ENCODE results near the gene MTNR1B. TPM values are rescaled to one million over a fixed set of nuclear protein-coding genes. Genes with fewer than 3 reads are reported as not detected.

MTNR1B gene
- total RNA-seq (ENCODE audit: unreplicated experiment) = not detected
- long read RNA-seq = 0 reads

GRCh38 chr11:92969634-92970347 is at the start of gene MTNR1B:
MTNR1B (plus strand) TSS chr11:92969651; CDS start chr11:92969726, 75 bp downstream.
- Mint-ChIP-seq H3K4me1 (ENCODE audit: unreplicated experiment) (peaks cover 5% of the 10 kb centered on the region), H3K27me3 (ENCODE audit: unreplicated experiment) (peaks cover 29% of the 10 kb centered on the region), H3K36me3 (ENCODE audit: low read depth, unreplicated experiment) (peaks cover 3% of the 10 kb centered on the region), H3K9me3 (ENCODE audit: unreplicated experiment) (no peaks in the 10 kb centered on the region), H3K4me3 (ENCODE audit: unreplicated experiment) (peak within 1 kb of the TSS; percentile 70), H3K27ac (ENCODE audit: unreplicated experiment) (no peak within 1 kb of the TSS)
- peak; percentile 8 for DNase-seq (ENCODE audit: low spot score)
- TF ChIP-seq CTCF (IDR thresholded peaks at IDR 0.05; ENCODE audit: unreplicated experiment) = no peak

GRCh38 chr11:92920331-92920730 is 49.1 kb upstream of the MTNR1B start:
- peaks cover 1% of the 10 kb centered on the region for H3K27me3 Mint-ChIP-seq (ENCODE audit: unreplicated experiment)
- H3K4me1 Mint-ChIP-seq (ENCODE audit: unreplicated experiment) = peaks cover 6% of the 10 kb centered on the region
- H3K36me3 Mint-ChIP-seq (ENCODE audit: low read depth, unreplicated experiment) = peaks cover 10% of the 10 kb centered on the region
- H3K4me3 Mint-ChIP-seq (ENCODE audit: unreplicated experiment) = no peak overlapping the region
- H3K27ac Mint-ChIP-seq (ENCODE audit: unreplicated experiment) = no peak overlapping the region
- peaks cover 5% of the 10 kb centered on the region for H3K9me3 Mint-ChIP-seq (ENCODE audit: unreplicated experiment)
- no peak for DNase-seq (ENCODE audit: low spot score)
- TF ChIP-seq CTCF (IDR thresholded peaks at IDR 0.05; ENCODE audit: unreplicated experiment) = no peak

- Mint-ChIP-seq H3K27ac (ENCODE audit: unreplicated experiment) (no peak overlapping the region), H3K4me1 (ENCODE audit: unreplicated experiment) (peaks cover 6% of the 10 kb centered on the region), H3K27me3 (ENCODE audit: unreplicated experiment) (peaks cover 1% of the 10 kb centered on the region), H3K9me3 (ENCODE audit: unreplicated experiment) (peaks cover 12% of the 10 kb centered on the region), H3K4me3 (ENCODE audit: unreplicated experiment) (no peak overlapping the region), H3K36me3 (ENCODE audit: low read depth, unreplicated experiment) (peaks cover 14% of the 10 kb centered on the region)
- DNase-seq (ENCODE audit: low spot score) = no peak
- no peak for TF ChIP-seq CTCF (IDR thresholded peaks at IDR 0.05; ENCODE audit: unreplicated experiment)
Measured at GRCh38 chr11:92922731-92923130, 46.7 kb upstream of the MTNR1B start.

GRCh38 chr11:92929246-92929645 is 40.2 kb upstream of the MTNR1B start:
- no peak for TF ChIP-seq CTCF (IDR thresholded peaks at IDR 0.05; ENCODE audit: unreplicated experiment)
- peaks cover 10% of the 10 kb centered on the region for H3K36me3 Mint-ChIP-seq (ENCODE audit: low read depth, unreplicated experiment)
- no peak overlapping the region for H3K27ac Mint-ChIP-seq (ENCODE audit: unreplicated experiment)
- no peaks in the 10 kb centered on the region for H3K4me1 Mint-ChIP-seq (ENCODE audit: unreplicated experiment)
- peaks cover 12% of the 10 kb centered on the region for H3K9me3 Mint-ChIP-seq (ENCODE audit: unreplicated experiment)
- no peak overlapping the region for H3K4me3 Mint-ChIP-seq (ENCODE audit: unreplicated experiment)
- peaks cover 1% of the 10 kb centered on the region for H3K27me3 Mint-ChIP-seq (ENCODE audit: unreplicated experiment)
- no peak for DNase-seq (ENCODE audit: low spot score)

- TF ChIP-seq CTCF (IDR thresholded peaks at IDR 0.05; ENCODE audit: unreplicated experiment) = no peak
- Mint-ChIP-seq H3K36me3 (ENCODE audit: low read depth, unreplicated experiment) (peaks cover 6% of the 10 kb centered on the region), H3K4me1 (ENCODE audit: unreplicated experiment) (no peaks in the 10 kb centered on the region), H3K9me3 (ENCODE audit: unreplicated experiment) (peaks cover 9% of the 10 kb centered on the region), H3K27ac (ENCODE audit: unreplicated experiment) (no peak overlapping the region), H3K4me3 (ENCODE audit: unreplicated experiment) (no peak overlapping the region), H3K27me3 (ENCODE audit: unreplicated experiment) (no peaks in the 10 kb centered on the region)
- DNase-seq (ENCODE audit: low spot score) = no peak
Measured at GRCh38 chr11:92929653-92930052, 39.8 kb upstream of the MTNR1B start.

Data from endothelial cell (in vitro differentiated cells).